GM21723 (cell line): ENCODE results near the gene ZFP36L2.
A peak's percentile ranks its signal among the peaks of the same experiment; 100 is the strongest.

ENCODE experiments used
- ATAC-seq: cut with Tn5 transposase; IDR thresholded peaks from one replicate; pipeline ENCODE4 v1.9.1; 2021; ENCODE audit warnings: mild to moderate bottlenecking, moderate library complexity; ENCODE audit not compliant: unreplicated experiment

The ZFP36L2 gene

DNA sequence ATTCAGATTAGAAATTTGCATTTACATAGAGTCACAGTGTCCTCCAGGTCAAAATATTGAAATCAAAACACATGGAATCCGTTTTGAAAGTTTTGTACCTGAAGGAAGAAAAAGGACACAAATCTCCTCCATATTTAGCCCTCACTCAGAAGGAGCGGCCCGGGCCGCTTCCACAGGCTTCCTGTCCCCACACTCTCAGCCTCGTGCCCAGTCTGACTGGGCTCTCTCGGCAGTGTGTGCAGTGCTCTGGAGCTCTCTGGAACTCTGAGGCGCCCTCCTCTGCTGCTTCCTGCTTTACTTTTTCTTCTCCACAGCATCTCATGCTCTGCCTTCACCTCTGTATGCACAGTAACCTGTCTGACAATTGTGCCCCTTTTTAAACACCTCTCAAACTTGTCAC lies 22.2 kb upstream of the ZFP36L2 start:
- ATAC-seq = no peak

GRCh38 chr2:43246641-43247040 lies 20.2 kb upstream of the ZFP36L2 start:
- ATAC-seq = no peak

DNA sequence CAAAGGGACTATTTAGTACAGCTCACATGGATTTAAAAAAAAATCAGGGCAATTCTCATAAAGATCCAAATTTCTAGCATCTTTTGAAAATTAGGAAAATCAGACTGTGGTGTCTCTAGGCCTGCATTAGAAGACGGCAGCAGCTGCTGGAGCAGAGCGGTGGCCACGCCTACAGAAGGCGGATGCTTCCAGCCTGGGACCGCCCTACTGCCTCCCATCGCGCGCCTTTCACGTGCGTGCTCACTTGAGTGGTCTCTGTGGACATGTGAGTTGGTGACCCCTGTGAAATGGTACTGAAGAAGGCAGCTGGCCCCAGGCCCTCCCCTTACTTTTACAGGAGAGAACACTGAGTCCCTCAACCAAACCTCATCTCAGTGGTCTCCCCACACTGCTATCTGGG lies 15.2 kb upstream of the ZFP36L2 start:
- no peak for ATAC-seq

- peak; percentile 8 for ATAC-seq
These were observed 14.4 kb upstream of the ZFP36L2 start for GRCh38 chr2:43240766-43241150.

GRCh38 chr2:43239981-43240765 lies 13.8 kb upstream of the ZFP36L2 start:
- peak; percentile 62 for ATAC-seq

GRCh38 chr2:43238813-43239212 lies 12.4 kb upstream of the ZFP36L2 start:
- ATAC-seq = no peak

- no peak for ATAC-seq
These were observed 11.8 kb upstream of the ZFP36L2 start for GRCh38 chr2:43238176-43238575.

DNA sequence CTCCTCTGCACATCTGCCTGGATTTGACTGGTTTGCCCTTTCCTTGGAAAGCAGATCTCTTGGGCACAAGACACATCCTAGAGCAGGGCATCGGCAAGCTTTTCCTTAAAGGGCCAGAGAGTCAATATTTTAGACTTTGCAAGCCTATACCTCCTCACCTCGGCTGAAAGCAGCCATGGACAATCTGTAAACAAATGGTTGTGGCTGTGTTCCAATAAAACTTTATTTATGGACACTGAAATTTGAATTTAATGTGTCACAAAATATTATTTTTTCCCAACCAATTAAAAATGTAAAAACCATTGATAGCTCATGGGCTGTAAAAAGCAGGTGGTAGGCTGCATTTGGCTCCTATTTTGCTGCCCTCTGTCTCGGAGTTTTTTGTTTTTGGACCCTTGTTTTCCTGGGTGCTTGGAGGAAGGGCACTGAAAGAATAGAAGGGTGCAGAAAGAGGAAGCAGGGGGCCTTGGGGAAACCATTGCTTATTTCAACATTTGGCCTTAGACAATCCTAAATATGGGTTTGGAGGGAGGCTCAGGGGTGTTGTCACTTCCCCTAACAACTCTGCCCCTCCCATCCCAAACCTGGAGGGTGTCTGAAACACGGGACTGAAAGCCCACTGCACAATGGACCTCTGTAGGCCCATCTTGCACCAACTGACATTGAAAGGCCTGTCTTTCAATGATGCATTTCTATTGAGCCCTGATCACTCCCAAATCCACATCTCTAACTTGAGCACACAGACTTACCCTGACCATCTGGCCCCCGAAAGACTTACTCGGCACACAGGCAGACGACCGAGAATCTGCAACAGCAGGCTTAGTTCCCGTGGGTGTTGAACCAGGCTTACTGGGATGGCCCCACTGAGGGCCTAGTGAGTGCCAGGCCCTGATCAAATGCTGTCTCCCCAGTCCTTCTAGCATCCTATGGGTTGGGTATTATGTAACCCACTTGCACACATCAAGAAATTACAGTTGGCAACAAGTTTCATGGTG lies 7.1 kb upstream of the ZFP36L2 start:
- no peak for ATAC-seq

- no peak for ATAC-seq
These were observed 4.8 kb upstream of the ZFP36L2 start for GRCh38 chr2:43230951-43231827.

DNA sequence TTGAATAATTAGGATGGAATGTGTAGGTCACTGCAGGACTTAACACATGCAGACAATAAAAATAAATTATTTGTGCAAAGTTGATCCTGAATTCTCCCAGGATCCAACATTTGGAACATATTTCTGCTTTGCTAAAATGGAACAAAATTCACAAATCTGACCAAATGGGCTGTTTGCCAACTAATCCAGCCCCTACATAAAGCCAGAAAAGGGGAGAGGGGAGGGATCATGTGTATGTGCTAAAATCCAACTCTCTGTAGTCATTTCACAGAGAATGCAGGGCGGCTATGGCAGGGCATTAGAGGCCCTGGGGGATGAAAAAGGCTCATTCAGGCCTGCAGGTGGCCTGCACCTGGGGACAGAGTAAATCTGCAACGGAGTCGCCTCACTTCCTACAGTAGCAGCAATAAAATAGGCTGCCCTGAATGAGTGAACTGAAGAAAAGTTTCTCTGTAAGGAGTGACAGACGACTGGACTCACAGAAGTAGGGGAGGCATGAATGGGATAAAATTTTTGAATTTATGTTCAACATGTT lies 4.0 kb upstream of the ZFP36L2 start:
- ATAC-seq = no peak

GRCh38 chr2:43228756-43229659 lies 2.6 kb upstream of the ZFP36L2 start:
- no peak for ATAC-seq

DNA sequence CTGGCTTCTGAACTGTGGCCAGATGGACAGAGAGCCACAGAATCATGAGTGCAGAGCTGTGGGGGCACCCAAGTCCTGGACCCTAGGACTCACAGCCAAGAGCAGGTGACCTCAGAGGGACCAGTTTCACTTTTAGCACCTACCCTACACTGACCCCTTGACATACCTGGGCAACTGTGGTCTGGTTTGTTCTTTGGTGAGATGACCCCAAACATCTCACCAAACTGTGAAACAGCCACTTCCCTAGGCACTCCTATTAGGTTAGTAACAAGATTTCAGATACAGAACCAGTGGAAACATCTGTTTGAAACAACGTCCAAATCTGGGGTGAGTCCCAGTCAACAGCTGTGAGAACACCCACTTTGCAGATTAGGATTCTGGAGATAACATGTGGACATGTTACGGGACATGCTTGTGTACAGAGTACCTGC lies 1.9 kb upstream of the ZFP36L2 start:
- no peak for ATAC-seq

DNA sequence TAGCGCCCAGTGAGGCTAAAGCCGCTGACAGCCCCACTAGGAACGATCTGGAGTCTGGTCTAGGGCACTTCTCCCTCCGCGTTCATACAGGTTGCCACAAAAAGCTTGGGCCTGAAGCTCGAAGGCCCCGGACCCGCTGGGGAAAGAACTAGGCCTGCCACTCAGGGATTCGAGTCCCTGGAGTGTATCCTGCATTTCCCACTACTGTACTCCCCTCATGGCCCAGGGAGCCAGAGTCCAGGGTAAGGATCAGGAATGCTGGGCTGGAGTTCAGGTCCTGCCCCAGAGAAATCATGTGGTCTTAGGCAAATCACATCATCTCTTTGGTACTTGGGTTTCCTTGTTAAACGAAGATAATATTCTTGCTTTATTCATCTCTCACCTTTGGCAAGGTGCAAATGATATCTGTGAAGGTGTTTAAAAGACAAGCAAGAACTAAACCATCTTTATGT lies 1.4 kb upstream of the ZFP36L2 start:
- ATAC-seq = no peak

DNA sequence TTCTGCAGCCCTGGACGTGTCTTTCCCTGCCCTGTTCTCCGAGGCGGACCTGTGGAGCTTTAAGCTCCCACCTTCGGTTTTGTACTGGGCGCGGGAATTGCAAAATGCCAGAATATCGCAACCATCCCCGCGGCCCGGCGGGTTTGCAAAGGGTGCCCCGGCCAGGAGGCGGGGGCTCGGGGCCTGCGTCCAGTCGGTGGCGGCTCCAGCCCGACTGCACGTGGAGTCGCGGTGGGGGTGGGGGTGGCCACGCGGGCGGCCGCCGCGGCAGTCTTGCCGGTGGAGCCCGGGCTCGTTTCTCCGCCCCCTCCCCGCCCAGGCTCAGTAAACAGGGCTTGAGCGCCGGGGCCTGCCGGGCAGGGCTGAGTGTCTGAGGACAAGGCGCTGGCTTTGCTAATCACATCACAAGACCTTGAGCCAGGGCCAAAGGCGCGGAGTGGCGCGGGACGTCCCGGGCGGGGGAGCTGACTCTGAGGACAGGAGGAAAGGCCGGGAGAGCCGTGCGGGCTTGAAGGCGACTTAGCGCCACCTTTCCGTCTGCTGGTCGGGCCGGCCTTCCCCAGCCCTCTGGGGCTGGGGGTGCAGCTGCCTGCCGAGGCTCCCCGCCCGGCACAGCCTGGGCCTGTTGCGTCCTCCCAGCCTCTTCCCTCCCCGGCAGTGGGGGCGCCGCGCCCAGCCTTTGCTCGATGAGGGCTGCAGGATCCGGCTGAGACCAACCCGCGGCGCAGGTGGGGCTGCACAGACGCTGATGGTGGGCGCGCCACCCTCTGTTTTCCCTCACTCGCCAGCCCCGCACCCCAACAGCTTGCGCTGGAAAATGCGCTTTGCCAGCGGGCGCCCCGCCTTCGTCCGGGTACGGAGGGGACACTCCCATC lies 786 bp upstream of the ZFP36L2 start:
- peak; percentile 23 for ATAC-seq

DNA sequence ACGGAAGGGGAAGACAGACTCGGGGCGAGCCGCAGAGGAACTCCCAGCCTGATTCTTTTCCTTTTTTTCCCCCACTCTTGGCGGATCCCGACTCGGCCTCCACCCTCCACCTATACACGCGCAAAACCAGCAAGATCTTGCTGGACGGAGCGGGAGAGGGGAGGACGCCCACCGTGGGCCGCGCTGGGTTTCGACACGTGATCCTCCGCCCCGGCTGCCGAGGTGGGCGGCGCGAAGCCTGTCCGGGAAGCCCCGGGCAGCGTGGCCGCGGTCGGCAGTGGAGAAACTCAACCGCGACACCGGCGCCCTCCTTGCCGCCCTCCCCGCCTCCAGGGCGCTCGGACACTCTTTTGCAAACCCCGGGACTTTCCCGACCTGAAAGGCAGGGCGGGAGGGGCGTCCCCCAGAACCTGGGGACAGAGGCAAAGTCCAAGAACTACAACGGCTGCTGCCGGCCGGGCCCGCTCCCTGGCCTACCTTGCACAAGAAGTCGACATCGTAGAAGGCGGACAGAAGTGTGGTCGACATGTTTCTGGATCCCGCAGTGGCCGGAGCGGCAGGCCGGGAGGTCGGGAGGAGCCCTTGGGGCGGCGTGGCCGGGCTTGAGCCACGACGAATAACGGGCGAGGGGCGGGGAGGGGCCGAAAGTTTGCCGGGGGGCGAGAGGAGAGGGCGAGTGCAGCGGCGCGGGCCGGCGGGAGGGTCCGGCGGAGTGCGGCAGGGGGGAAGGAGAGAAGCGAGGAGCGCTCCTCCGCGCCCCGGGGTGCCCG lies 433 bp downstream of the ZFP36L2 start:
- peak; percentile 22 for ATAC-seq

DNA sequence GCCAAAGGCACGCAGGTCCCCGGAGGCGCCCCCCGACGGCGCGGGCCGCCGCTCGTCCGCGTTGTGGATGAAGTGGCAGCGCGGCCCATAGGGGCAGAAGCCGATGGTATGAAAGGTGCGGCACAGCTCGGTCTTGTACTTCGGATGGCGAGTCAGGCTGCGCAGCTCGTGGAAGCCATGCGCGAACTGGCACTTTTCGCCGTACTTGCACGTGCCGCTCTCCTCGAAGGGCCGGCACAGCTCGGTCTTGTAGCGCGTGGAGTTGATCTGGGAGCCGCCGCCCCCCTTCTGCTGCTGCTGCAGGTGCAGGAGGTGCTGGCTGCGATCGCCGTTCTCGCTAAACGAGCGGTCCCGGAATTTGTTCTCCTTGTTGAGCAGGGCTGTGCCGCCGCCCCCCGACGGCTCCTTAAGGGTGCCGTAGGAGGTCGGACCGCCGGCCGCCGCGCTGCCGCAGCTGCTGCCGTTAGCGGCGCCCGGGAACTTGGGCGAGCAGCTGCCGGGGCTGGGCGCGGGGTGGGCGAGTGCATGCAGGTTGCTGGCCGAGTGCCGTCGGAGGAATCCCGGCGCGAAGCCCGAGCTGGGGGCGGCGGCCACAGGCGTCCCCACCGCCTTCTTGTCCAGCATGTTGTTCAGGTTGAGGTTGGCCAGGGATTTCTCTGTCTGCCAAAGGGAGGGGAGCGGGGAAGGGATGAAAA lies 1.2 kb downstream of the ZFP36L2 start:
- ATAC-seq = no peak

- ATAC-seq = no peak
These were observed 1.8 kb downstream of the ZFP36L2 start for GRCh38 chr2:43224571-43225092.
